GM23338 (cell line): ENCODE results near the gene NLRC5. TPM values are rescaled to one million over a fixed set of nuclear protein-coding genes. Genes with fewer than 3 reads are reported as not detected.

ENCODE experiments used
- ATAC-seq: fragments of 200-7000 bp; cut with Tn5 transposase; 3 replicates; pipeline ENCODE4 v1.9.1; 2020
- DNase-seq: peaks from one replicate; pipeline ENCODE4 v3.0.0-alpha.2; 2015; ENCODE audit warnings: low spot score
- H2AFZ ChIP-seq: fragments of 200-600 bp; sonication (generic); 2 replicates; pipeline ENCODE4 v1.8.0; 2016; ENCODE audit warnings: antibody characterized with exemption, mild to moderate bottlenecking, moderate library complexity
- H3F3A ChIP-seq: fragments of 200-600 bp; sonication (generic); replicated peaks from 2 replicates; pipeline ENCODE4 v1.8.0; 2017; ENCODE audit warnings: antibody characterized with exemption, mixed run types, low read depth
- H3K27ac ChIP-seq: fragments of 200-600 bp; sonication (generic); 2 replicates; pipeline ENCODE4 v1.6.1; 2016; ENCODE audit warnings: low read depth
- H3K27me3 ChIP-seq: fragments of 200-600 bp; sonication (generic); 2 replicates; pipeline ENCODE4 v1.8.0; 2016; ENCODE audit warnings: mild to moderate bottlenecking, mixed run types, moderate library complexity; ENCODE audit not compliant: insufficient read depth
- H3K36me3 ChIP-seq: fragments of 200-600 bp; sonication (generic); 2 replicates; pipeline ENCODE4 v1.8.0; 2016; ENCODE audit warnings: mild to moderate bottlenecking; ENCODE audit not compliant: insufficient read depth
- H3K4me1 ChIP-seq: fragments of 200-600 bp; sonication (generic); 2 replicates; pipeline ENCODE4 v1.8.0; 2016; ENCODE audit warnings: mild to moderate bottlenecking, moderate library complexity; ENCODE audit not compliant: insufficient read depth
- H3K4me2 ChIP-seq: fragments of 200-600 bp; sonication (generic); 2 replicates; pipeline ENCODE4 v1.7.1; 2017; ENCODE audit warnings: mixed run types
- H3K4me3 ChIP-seq: fragments of 200-600 bp; sonication (generic); 2 replicates; pipeline ENCODE4 v1.6.1; 2016; ENCODE audit warnings: mixed run types
- H3K79me2 ChIP-seq: fragments of 200-600 bp; sonication (generic); replicated peaks from 2 replicates; pipeline ENCODE4 v1.8.0; 2017; ENCODE audit warnings: mild to moderate bottlenecking; ENCODE audit not compliant: insufficient read depth
- H3K9me2 ChIP-seq: fragments of 200-600 bp; sonication (generic); 2 replicates; pipeline ENCODE4 v1.8.0; 2017; ENCODE audit not compliant: insufficient read depth
- H4K20me1 ChIP-seq: fragments of 200-600 bp; sonication (generic); replicated peaks from 2 replicates; pipeline ENCODE4 v1.8.0; 2017; ENCODE audit warnings: mild to moderate bottlenecking; ENCODE audit not compliant: insufficient read depth
- H3K27ac Mint-ChIP-seq: 2 replicates; pipeline ENCODE4 v1.8.0; 2020; ENCODE audit warnings: inconsistent platforms, mild to moderate bottlenecking, moderate library complexity, mixed read lengths
- H3K27me3 Mint-ChIP-seq: 3 replicates; pipeline ENCODE4 v1.8.0; 2022; ENCODE audit warnings: low read depth, mild to moderate bottlenecking, moderate library complexity, mixed read lengths, inconsistent platforms; ENCODE audit not compliant: insufficient read depth, poor library complexity
- H3K36me3 Mint-ChIP-seq: 3 replicates; pipeline ENCODE4 v1.8.0; 2021; ENCODE audit warnings: low read depth, mild to moderate bottlenecking, inconsistent platforms, moderate library complexity, mixed read lengths
- H3K4me1 Mint-ChIP-seq: 3 replicates; pipeline ENCODE4 v1.8.0; 2020; ENCODE audit warnings: mild to moderate bottlenecking, inconsistent platforms, mixed read lengths
- H3K4me3 Mint-ChIP-seq: 3 replicates; pipeline ENCODE4 v1.8.0; 2021; ENCODE audit warnings: moderate library complexity, mild to moderate bottlenecking, inconsistent platforms, mixed read lengths
- H3K9me3 Mint-ChIP-seq: 3 replicates; pipeline ENCODE4 v1.8.0; 2020; ENCODE audit warnings: moderate library complexity, mild to moderate bottlenecking, inconsistent platforms, mixed read lengths
- CREB1 ChIP-seq: fragments of 250-450 bp; sonication (Bioruptor Pico); IDR thresholded peaks from 2 replicates; pipeline ENCODE4 v1.5.0; 2020; ENCODE audit warnings: low read depth, mild to moderate bottlenecking, moderate library complexity
- CTCF ChIP-seq, 2 experiments: fragments of 200-600 bp in 1 of 2; sonication (generic) in 1 of 2; conservative IDR thresholded peaks; 2 replicates each; pipeline versions ENCODE4 v1.5.1 to v1.6.1; 2016 to 2017; ENCODE audit warnings: antibody characterized with exemption in 2 of 2, low read depth in 2 of 2, mild to moderate bottlenecking in 2 of 2, moderate library complexity in 1 of 2
- ETS1 ChIP-seq: IDR thresholded peaks from 2 replicates; pipeline ENCODE4 v1.6.1; 2016; ENCODE audit warnings: antibody characterized with exemption
- EZH2 ChIP-seq: fragments of 200-600 bp; sonication (generic); IDR thresholded peaks from one replicate; pipeline ENCODE4 v1.8.0; 2017; ENCODE audit warnings: antibody characterized with exemption, mild to moderate bottlenecking, low read depth; ENCODE audit not compliant: unreplicated experiment
- EZH2phosphoT487 ChIP-seq: fragments of 200-600 bp; sonication (generic); IDR thresholded peaks from one replicate; pipeline ENCODE4 v1.8.1; 2018; ENCODE audit warnings: antibody characterized with exemption; ENCODE audit not compliant: unreplicated experiment
- JUNB ChIP-seq: IDR thresholded peaks from one replicate; pipeline ENCODE4 v1.6.1; 2016; ENCODE audit warnings: antibody characterized with exemption; ENCODE audit not compliant: unreplicated experiment
- NANOG ChIP-seq: IDR thresholded peaks from 2 replicates; pipeline ENCODE4 v1.6.1; 2016; ENCODE audit warnings: antibody characterized with exemption, borderline replicate concordance
- POLR2AphosphoS5 ChIP-seq: IDR thresholded peaks from 2 replicates; pipeline ENCODE4 v1.6.1; 2016; ENCODE audit warnings: antibody characterized with exemption, low read depth
- REST ChIP-seq: IDR thresholded peaks from one replicate; pipeline ENCODE4 v1.6.1; 2018; ENCODE audit warnings: antibody characterized with exemption; ENCODE audit not compliant: unreplicated experiment
- STAT1 ChIP-seq: IDR thresholded peaks from one replicate; pipeline ENCODE4 v1.6.1; 2016; ENCODE audit warnings: antibody characterized with exemption; ENCODE audit not compliant: unreplicated experiment
- ZNF114 ChIP-seq: fragments of 250-450 bp; sonication (Bioruptor Pico); IDR thresholded peaks from 2 replicates; pipeline ENCODE4 v1.5.0; 2020; ENCODE audit warnings: mild to moderate bottlenecking, moderate library complexity
- ZNF331 ChIP-seq: fragments of 250-450 bp; sonication (Bioruptor Pico); IDR thresholded peaks from 2 replicates; pipeline ENCODE4 v1.5.0; 2020; ENCODE audit warnings: low read depth, mild to moderate bottlenecking, moderate library complexity
- ZNF462 ChIP-seq: fragments of 250-450 bp; sonication (Bioruptor Pico); IDR thresholded peaks from 2 replicates; pipeline ENCODE4 v1.5.0; 2020; ENCODE audit warnings: mild to moderate bottlenecking, moderate library complexity
- polyA plus RNA-seq: library from polyadenylated mRNA; unstranded; fragments of >200 nt; fragmentation: Nextera tagmentation; extraction: Ambion mirVana; gene quantifications from 2 replicates; pipeline ENCODE4 v1.2.1, GENCODE V29; 2016
- total RNA-seq: library from RNA; depleted of rRNA; stranded (reverse); fragments of >200 nt; shearing (Covaris generic); gene quantifications from 2 replicates; pipeline ENCODE4 v1.2.3, GENCODE V29; 2014

Gene NLRC5
- total and polyA plus RNA-seq, 2 experiments from 2014 or later: 2.3 to 3.9 TPM

- Mint-ChIP-seq H3K27ac (no peak overlapping the region), H3K27me3 (peaks cover 10% of the 10 kb centered on the region), H3K4me3 (no peak overlapping the region), H3K9me3 (no peaks in the 10 kb centered on the region), H3K36me3 (no peaks in the 10 kb centered on the region), H3K4me1 (peaks cover 16% of the 10 kb centered on the region)
- Histone ChIP-seq H3F3A (no peaks in the 10 kb centered on the region), H3K4me3 (no peak overlapping the region), H3K36me3 (no peaks in the 10 kb centered on the region), H3K4me1 (peaks cover 6% of the 10 kb centered on the region; the same call in 1 of the 2 replicates), H4K20me1 (no peaks in the 10 kb centered on the region), H3K79me2 (no peaks in the 10 kb centered on the region), H3K27ac (no peak overlapping the region), H3K4me2 (no peak overlapping the region), H3K9me2 (no peaks in the 10 kb centered on the region), H3K27me3 (no peaks in the 10 kb centered on the region), H2AFZ (no peak overlapping the region)
- ATAC-seq (no peak), DNase-seq (no peak)
- TF ChIP-seq NANOG (no peak), JUNB (no peak), ZNF114 (CRISPR knock-in tag) (no peak), ETS1 (no peak), EZH2phosphoT487 (no peak), POLR2AphosphoS5 (no peak), EZH2 (no peak), REST (no peak), ZNF331 (no peak), STAT1 (no peak), CTCF (conservative IDR thresholded peaks at IDR 0.05; ENCODE audit: low read depth in 2 of 2) (no peak), ZNF462 (CRISPR knock-in tag) (no peak), CREB1 (CRISPR knock-in tag) (no peak)
Observed at GRCh38 chr16:57001026-57001679, 11.8 kb downstream of the NLRC5 start.
